H1 (cell line): ENCODE measurements around the gene DGKZ. TPM values are rescaled to one million over a fixed set of nuclear protein-coding genes. Genes with fewer than 3 reads are reported as not detected.

Experiments
- POU5F1 ChIP-seq: IDR thresholded peaks from 2 replicates; pipeline ENCODE4 v1.6.1; 2011; ENCODE audit warnings: low read depth, mild to moderate bottlenecking, low read length, moderate library complexity
- polyA plus RNA-seq, 7 experiments: library from polyadenylated mRNA; depleted of rRNA in 3 of 7; stranded (reverse) in 5 of 7; unstranded in 2 of 7; fragments of >200 nt in 5 of 7; fragments of 200-250 nt in 2 of 7; gene quantifications; 1 replicate in 5 of 7; 2 replicates in 1 of 7; 4 replicates in 1 of 7; pipeline versions ENCODE4 v1.2.1 to v1.2.3, GENCODE V29; 2011 to 2013; ENCODE audit warnings: missing spikeins in 2 of 7, mixed read lengths in 2 of 7
- total RNA-seq: library from RNA; stranded (reverse); fragmentation: NEBNext Ultra II Directional; extraction: Animal tissue kit (Norgen Biotek cat#: 25700); gene quantifications from 2 replicates; pipeline ENCODE4 v1.2.1, GENCODE V29; 2021
- TF ChIP-seq, protein P1 (sequence below): fragments of 300-600 bp; sonication (generic); IDR thresholded peaks from 2 replicates; pipeline ENCODE4 v1.7.1; 2012; ENCODE audit warnings: low read length, moderate library complexity, mild to moderate bottlenecking, inconsistent platforms; ENCODE audit not compliant: insufficient replicate concordance

The DGKZ gene
- total and polyA plus RNA-seq, 2 of the 8 experiments (the other 6 are each of a cell fraction or from before 2014, with no cell fraction given), result 84.4 to 184 TPM

DNA sequence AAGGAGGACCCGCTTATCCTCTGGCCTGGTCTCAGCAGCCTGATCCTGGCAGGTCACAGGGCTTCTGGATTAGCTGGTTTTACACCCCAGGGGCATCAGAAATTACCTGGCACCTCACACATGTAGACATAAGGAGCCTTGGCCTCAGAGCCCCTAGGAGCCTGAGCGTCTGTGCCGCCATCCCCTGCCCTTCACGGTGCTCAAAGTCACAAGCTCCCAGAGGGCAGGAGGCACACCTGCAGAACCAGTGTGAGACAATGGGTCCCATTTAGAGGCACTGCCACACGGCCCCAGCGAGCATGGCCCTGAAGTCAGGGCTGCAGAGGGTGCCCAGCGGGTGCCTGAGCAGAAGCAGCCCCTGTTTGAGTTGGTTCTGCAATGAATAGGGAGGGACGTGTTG lies 3.9 kb downstream of the DGKZ start (continued):
- TF ChIP-seq, protein P1, sequence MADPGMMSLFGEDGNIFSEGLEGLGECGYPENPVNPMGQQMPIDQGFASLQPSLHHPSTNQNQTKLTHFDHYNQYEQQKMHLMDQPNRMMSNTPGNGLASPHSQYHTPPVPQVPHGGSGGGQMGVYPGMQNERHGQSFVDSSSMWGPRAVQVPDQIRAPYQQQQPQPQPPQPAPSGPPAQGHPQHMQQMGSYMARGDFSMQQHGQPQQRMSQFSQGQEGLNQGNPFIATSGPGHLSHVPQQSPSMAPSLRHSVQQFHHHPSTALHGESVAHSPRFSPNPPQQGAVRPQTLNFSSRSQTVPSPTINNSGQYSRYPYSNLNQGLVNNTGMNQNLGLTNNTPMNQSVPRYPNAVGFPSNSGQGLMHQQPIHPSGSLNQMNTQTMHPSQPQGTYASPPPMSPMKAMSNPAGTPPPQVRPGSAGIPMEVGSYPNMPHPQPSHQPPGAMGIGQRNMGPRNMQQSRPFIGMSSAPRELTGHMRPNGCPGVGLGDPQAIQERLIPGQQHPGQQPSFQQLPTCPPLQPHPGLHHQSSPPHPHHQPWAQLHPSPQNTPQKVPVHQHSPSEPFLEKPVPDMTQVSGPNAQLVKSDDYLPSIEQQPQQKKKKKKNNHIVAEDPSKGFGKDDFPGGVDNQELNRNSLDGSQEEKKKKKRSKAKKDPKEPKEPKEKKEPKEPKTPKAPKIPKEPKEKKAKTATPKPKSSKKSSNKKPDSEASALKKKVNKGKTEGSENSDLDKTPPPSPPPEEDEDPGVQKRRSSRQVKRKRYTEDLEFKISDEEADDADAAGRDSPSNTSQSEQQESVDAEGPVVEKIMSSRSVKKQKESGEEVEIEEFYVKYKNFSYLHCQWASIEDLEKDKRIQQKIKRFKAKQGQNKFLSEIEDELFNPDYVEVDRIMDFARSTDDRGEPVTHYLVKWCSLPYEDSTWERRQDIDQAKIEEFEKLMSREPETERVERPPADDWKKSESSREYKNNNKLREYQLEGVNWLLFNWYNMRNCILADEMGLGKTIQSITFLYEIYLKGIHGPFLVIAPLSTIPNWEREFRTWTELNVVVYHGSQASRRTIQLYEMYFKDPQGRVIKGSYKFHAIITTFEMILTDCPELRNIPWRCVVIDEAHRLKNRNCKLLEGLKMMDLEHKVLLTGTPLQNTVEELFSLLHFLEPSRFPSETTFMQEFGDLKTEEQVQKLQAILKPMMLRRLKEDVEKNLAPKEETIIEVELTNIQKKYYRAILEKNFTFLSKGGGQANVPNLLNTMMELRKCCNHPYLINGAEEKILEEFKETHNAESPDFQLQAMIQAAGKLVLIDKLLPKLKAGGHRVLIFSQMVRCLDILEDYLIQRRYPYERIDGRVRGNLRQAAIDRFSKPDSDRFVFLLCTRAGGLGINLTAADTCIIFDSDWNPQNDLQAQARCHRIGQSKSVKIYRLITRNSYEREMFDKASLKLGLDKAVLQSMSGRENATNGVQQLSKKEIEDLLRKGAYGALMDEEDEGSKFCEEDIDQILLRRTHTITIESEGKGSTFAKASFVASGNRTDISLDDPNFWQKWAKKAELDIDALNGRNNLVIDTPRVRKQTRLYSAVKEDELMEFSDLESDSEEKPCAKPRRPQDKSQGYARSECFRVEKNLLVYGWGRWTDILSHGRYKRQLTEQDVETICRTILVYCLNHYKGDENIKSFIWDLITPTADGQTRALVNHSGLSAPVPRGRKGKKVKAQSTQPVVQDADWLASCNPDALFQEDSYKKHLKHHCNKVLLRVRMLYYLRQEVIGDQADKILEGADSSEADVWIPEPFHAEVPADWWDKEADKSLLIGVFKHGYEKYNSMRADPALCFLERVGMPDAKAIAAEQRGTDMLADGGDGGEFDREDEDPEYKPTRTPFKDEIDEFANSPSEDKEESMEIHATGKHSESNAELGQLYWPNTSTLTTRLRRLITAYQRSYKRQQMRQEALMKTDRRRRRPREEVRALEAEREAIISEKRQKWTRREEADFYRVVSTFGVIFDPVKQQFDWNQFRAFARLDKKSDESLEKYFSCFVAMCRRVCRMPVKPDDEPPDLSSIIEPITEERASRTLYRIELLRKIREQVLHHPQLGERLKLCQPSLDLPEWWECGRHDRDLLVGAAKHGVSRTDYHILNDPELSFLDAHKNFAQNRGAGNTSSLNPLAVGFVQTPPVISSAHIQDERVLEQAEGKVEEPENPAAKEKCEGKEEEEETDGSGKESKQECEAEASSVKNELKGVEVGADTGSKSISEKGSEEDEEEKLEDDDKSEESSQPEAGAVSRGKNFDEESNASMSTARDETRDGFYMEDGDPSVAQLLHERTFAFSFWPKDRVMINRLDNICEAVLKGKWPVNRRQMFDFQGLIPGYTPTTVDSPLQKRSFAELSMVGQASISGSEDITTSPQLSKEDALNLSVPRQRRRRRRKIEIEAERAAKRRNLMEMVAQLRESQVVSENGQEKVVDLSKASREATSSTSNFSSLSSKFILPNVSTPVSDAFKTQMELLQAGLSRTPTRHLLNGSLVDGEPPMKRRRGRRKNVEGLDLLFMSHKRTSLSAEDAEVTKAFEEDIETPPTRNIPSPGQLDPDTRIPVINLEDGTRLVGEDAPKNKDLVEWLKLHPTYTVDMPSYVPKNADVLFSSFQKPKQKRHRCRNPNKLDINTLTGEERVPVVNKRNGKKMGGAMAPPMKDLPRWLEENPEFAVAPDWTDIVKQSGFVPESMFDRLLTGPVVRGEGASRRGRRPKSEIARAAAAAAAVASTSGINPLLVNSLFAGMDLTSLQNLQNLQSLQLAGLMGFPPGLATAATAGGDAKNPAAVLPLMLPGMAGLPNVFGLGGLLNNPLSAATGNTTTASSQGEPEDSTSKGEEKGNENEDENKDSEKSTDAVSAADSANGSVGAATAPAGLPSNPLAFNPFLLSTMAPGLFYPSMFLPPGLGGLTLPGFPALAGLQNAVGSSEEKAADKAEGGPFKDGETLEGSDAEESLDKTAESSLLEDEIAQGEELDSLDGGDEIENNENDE, result no peak
- no peak for TF ChIP-seq POU5F1
